Measurements from ENCODE around the gene PRKN.

Gene PRKN

GRCh38 chr6:161947371-161947770, 780.2 kb downstream of the PRKN start:
- TF ChIP-seq CTCF (IDR thresholded peaks at IDR 0.05) = no peak

DNA sequence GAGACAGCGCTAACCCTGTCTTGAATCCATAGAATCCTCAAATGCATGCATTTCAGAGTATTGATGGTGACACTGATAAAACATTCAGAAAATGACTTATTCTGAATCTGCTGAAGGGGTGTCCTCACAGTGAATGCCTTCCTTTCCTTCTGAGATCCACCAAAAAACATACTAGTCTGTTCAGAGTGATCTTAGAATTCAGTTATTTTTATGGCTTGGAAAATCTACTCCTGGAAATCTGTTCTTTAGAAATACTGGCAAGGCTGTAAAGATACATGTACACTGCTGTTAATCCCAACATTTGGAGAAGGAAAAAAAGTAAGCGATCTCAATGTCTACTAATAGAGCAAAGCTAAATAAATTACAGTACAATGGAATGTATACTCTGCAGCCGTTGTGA, 781.1 kb downstream of the PRKN start:
- TF ChIP-seq CTCF (IDR thresholded peaks at IDR 0.05) = no peak

DNA sequence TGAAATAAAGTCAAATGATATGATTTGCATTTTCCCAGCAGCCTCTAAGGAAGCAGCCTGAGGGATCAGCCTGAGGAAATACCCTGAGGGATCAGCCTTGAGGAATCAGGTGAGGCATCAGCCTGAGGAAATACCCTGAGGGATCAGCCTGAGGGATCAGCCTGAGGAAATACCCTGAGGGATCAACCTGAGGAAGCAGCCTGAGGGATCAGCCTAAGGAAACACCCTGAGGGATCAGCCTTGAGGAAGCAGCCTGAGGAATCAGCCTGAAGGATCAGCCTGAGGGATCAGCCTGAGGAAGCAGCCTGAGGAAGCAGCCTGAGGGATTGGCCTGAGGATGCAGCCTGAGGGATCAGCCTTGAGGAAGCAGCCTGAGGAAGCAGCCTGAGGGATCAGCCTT, 784.0 kb downstream of the PRKN start:
- TF ChIP-seq CTCF (IDR thresholded peaks at IDR 0.05) = no peak

DNA sequence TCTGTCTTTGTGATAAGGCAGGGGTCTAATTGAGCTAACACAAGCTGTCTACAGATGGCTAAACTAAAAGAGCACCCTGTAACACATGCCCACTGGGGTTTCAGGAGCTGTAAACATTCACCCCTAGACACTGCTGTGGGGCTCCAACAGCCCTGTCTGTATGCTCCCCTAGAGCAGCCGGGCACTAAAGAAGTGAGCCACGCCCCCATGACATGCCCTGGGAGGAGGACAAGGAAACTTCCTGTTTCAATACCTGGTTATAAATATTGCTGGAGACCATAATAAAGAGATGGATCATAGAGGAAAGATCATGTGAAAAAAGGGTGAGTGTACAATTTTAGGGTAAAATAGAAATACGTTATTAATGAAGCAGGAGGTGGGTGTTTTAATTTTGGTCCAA, 786.0 kb downstream of the PRKN start:
- no peak for TF ChIP-seq CTCF (IDR thresholded peaks at IDR 0.05)

DNA sequence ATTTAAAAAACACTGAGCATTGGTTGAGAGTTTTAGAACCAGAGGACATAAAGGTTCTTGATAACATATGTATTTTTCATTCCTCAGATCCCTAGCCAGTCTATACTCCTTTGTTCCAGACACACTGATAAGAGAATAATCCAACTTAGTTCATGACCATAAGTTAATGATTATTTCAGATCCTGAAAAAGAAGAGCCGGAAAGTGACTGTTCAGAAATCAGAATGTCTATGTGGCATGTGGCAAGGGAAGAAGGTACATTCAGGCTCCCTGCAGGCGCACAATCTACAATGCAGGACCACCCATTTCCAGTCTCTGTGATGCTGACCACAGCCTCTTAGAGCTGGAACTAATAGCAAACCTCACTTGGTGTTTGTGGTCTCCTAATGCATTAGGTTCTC, 787.0 kb downstream of the PRKN start:
- no peak for TF ChIP-seq CTCF (IDR thresholded peaks at IDR 0.05)

- no peak for TF ChIP-seq CTCF (IDR thresholded peaks at IDR 0.05)
Measured at GRCh38 chr6:161926324-161926723, 801.2 kb downstream of the PRKN start.

DNA sequence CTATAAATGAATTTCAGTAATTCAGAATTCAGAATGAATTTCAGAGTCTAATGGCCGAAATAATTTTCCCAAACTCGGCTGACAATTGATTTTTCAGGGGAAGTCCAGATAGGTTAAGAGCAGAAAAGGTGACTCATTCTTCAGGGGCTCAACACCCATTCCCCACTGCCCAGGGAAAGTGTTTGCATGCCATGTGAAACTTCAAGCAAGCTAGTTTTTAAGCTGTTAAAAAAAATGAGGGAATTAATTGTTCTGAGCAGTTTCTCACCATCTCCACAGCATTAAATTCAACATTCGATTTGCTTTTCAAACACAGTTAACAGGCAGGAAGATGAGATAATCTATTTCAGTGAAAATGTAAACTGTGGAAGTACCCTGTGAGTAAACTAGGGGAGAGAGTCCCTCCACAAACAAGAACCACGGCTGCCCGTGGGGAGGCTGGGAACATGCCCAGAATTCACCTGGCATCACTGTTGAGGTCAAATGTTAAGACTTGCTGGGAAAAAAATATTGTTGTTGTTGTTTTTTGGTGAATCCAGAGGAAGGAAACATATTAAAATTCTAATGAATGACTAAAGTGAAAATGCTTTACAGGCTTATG, 803.0 kb downstream of the PRKN start:
- TF ChIP-seq CTCF (IDR thresholded peaks at IDR 0.05) = no peak

GRCh38 chr6:161922631-161923119, 804.9 kb downstream of the PRKN start:
- TF ChIP-seq CTCF (IDR thresholded peaks at IDR 0.05) = peak; percentile 81

Data from LNCAP (cell line).